HG02678 (cell line): ENCODE results near the gene CDCP2.

ENCODE experiments used
- ATAC-seq: cut with Tn5 transposase; IDR thresholded peaks from one replicate; pipeline ENCODE4 v1.9.1; 2021; ENCODE audit warnings: mild to moderate bottlenecking, moderate library complexity; ENCODE audit not compliant: unreplicated experiment

CDCP2 gene

DNA sequence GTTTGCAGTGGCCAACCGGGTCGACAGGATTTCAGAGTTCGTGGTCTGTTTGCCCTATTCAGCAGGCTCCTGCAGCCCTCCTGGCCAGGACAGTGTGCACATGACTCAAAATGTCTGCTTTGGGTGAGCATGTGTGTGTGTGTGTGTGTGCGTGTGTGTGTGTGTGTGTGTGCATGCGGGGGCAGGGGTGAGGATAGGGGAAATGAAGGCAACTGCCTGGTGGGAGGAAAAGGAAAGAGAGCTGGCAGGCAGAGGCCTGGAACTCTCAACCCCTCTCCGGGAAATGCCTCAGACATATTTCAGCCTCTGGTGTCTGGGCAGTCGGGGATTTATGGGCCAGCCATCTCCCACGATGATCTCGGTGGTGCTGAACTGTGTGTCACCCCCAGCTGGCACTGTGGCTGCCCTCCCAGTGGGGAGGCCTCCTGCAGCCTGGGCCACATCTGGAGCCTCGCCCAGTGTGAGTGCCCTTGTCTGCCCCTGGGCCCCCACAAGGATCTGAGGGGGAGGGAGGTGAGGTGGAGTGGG is 15.2 kb downstream of the CDCP2 start:
- no peak for ATAC-seq

DNA sequence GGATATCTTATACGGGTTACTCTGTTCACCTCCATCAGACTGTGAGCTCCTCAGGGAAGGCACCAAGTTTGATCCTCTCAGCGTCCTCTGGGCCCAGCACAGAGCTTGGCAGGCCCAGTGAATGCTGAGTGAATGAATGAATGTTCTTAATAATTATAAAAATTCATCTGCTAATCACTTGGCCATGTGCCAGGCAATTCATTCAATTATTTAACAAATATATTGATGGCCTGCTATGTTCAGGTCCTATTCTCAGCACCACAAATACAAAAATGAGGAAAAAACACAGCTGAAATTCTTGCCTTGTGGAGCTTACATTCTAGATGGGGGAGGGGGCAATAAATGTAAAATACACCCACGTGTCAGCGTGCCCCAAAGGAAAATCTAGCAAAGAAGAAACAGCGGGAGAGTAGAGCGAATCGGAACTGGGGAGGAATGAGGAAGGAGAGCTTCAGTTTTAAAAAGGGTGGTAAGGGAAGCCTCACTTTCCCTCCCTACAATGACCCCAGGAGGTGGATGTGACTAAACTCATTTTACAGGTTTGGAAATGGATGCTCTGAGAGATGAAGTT is 15.8 kb downstream of the CDCP2 start:
- no peak for ATAC-seq

DNA sequence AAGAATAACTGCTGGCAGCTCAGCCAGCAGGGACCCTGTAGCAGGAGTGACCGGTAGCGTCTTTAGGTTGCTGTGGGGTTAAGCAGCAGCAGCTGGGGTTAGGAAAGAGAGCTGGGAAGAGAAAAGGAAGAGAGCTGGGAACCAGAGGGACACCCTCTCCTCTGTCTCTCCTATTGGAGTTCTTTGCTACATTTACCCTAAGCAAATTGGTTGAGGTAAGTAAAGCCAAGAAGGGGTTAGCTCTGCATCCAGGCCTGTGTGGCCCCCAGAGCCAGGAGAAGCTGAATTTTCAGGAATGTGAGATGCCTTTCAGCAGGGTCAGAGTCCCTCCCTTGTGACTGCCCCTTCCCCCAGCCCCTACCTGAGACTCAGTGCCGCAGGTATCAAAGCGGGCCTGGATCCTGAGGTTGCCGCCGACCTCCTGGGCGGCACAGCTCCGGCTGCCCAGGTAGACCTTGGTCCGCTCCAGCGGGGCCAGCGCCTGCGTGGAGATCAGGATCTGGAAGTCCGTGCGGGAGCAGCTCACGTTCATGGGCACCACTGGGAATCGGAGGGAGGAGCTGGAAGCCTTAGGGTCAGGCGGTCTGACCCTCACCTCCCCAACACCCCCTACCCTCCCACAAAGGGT is 16.4 kb downstream of the CDCP2 start:
- ATAC-seq, result no peak

DNA sequence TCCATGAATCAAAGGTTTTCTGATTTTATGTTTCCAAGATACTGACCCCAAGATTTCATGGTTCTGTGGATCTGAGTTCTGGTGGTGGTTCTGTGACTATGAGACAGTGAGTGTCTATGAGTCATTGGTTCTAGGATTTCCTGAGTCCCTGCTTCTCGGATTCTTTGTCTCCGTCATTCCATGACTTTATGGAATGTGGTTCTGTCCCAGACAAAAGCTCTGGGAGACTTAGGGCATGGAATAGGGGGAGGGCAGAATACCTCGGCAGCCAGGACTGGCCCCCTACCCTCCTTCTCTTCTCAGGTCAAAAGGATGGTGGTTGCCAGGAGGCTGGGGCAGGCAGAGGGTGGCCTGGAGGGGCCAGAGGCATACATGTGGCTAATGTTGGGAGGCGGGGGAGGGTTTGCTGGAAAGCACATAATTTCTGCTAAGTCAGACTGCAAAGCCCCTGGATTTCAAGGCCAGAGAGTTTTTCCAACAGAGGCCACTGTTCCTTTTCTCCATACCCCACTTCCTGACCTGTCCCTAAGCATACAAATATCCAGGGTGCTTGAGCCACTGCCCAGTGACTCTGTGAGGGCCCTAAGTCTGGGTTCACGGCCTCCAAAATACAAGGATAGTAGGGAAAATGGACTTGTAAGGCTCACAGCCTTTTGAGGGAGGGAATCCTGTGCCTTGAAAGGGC is 17.2 kb downstream of the CDCP2 start:
- ATAC-seq, result no peak

DNA sequence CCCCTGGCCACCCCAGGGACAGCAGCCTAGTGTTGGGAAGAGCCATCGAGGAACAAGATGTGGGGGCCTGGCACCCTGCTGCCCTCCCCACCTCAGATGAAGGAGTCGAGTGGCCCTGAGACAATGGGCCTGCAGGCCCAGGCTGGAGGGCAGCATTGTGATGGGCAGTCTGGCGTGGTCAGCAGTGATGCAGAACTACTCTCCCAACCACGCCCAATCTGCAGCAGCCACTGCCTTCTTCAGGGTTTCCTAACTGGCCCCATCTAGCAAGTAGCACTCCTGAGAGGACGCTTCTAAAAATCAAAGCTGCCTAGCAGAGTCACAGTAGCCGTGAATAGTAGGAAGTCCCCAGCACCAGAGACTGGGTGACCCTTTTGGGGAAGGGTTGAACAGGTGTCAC is 18.5 kb downstream of the CDCP2 start:
- no peak for ATAC-seq

DNA sequence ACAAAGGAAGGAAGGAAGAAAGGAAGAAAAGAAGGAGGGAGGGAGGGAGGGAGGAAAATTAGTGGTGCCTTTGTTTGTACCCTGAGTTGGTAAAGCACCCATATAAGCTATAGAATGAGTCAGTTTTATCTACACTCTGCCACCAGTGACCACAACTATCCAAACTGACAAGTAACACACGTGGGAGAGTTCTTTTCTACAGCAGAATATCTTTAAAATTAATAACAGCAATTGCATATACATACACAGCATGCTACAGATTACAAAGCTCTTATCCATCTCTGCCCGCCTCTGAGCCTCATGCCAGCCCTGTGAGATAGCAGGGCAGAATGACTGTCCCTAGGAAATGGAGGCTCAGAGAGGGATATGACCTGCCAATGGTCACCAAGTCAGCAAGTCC is 20.3 kb downstream of the CDCP2 start:
- no peak for ATAC-seq

DNA sequence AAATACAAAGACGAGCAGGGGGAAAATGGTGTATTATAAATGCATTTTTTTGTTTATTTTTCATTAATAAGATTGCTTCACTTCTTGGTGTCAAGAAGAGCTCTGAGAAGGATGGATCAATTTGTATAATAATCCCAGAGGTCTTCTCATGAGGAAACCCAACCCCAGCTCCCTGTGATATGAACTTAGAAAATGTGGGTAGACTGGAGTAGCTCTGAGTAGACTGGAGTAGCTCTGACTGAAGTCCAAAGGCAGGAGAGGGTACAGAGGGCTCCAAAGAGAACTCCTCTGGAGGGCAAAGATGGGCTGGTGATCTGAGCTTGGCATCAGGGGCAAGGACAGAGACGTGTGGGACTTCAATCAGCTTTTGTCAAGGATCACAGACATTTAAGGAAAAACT is 21.4 kb downstream of the CDCP2 start:
- ATAC-seq, result no peak

DNA sequence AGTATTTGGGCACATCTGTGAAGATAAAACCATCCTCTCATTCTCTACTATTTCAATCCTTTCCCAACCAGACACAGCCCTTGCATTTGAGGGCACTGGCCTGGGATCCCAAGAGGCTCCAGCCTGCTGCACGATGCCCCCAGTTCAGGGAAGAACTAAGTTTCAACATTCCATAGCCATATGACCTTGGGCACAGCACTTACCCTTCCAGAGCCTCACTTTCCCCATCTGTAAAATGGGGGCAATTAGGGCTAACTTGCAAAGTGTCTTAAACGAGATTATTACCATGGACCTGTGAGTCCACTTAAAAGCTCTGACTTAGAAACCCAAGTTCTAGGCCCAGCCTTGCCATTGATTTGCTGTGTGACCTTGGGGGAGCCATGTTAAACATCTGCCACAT is 22.9 kb downstream of the CDCP2 start:
- no peak for ATAC-seq

DNA sequence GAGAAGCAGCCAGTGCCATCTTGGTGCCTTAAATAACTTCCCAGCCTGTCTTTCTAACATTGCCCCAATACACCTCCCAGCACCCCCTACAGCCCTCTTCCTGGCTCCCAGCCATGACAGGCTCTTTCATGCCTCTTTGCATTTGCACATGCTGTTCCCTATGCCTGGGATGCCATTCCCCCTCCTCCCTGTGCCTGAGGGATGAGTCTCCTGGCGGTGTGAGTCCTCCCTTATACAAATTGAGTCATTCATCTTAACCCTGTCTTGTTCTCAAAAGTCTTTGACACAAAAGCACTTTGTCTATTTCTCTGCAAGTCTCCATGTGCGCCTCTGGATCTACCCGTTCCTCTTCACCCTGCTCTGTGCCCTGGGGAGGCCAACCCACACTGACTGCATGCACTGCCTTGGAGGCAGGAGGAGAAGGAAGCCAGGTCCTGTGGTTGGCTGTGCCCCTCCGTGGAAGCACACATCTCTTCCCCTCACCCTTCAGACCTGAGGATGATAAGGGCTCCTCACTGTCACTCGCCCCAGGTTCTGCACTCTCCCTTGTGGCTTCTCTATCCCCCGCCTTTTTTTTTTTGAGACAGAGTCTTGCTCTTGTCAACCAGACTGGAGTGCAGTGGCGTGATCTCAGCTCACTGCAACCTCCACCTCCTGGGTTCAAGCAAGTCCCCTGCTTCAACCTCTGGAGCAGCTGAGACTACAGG is 25.1 kb downstream of the CDCP2 start:
- ATAC-seq, result no peak

DNA sequence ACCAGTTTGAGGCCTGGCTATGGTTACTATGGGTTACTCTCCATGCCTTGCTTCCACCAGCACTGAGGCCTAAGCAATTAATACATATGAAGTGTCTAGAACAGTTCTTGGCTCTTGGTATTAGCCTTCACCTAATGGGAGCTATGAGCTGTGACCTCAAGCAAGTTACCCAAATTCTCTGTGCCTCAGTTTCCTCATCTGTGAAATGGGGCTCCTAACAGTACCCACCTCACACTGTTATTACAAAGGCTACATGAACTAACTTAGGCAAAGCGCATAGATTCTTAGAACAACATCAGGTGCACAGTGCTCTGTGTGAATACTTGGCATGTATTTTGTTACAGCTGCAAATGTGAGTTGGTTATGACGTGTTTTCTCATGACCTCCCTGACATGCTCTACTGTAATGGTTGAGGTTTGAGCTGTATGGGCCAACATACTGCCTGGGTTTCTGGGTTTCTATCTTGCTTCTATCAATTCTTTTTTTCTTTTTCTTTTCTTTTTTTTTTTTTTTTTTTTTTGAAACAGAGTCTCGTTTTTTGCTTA is 26.5 kb downstream of the CDCP2 start:
- no peak for ATAC-seq

DNA sequence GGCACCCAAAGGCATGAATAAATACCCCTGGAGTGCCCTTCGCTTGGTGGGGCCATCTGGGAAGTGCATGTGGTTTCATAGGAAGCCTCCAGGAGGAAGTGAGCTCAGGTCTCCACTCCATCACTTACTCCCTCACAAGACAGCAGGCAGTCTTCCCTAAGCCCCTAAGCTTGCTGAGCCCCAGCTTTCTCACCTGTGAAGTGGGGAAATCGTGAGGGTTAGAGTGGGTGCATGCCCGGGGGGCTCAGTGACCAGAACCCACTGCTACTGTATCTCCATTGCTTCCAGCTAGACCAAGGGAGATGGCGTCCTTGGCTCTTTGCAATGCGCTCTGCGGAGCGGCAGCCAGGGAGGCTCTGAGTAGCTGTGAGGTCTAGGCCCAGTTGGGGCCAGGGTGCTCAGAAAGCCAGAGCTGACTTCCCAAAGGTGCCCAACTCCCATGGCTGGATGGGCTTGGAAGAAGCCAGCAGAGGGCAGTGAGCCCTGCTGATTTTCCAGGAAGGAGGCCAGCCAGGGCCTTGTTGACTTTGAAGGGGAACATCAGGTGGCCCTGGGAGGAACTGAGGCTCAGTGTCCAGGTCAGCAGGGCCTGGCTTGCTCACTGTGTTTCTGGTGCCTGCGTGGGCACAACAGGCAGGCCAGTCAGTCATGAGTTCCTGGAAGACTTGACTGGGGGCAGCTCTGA is 27.3 kb downstream of the CDCP2 start:
- ATAC-seq, result no peak

DNA sequence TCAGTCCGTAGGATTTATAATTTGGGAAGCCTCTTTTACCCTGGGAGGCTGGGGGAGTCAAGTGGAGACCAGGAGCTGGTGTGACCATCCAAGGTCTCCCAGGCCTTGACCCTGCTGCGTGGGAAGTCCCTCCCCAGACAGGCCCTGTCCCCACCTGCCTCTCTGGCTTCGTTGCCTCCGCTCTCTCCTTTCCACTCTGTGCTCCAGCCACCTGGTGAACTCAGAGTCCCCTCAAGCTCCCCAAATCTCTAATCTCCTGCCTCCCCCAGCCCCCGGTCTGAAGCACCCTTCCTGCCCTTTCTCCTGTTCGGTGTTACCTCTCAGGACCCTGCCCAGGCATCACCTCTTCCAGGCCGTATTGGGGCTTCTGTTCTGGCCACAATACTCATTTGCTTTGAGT is 27.9 kb downstream of the CDCP2 start:
- ATAC-seq, result no peak

DNA sequence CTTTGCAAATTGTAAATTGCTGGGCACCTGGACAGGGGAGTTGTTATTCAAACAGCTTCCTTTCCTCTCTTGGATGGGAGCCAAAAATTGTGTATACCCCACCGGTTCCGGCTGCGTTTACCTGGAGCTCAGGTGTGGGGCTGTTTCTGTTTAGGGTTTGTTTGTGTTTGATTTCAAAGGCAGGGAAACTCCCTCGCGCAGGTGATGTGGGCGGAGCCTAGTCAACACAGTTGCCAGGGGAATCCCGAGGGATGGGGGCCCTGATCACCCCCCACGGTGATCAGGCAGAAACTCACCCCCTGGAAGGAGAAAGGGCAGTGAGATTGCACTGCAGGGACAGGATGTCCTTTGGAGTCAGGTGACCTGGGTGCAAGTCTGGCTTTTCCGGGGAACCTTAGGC is 28.3 kb downstream of the CDCP2 start:
- no peak for ATAC-seq

DNA sequence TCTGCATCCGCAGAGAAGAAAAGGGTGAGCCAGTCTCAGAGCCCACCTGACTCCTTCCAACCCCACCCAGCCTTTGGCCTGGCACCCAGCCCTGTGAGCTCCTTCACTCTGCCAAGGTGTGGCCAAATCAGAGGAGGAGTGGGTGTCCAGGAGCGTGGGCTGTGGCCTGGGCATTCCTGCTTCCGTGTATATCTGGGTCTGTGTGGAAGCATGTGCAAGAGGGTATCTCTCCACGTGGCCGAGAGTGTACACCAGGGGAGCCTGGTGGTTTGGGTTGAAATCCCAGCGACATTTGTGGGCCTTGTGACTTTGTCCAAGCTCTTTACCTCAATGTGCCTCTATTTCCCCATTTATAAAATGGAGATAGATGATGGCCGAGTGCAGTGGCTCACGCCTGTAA is 29.8 kb downstream of the CDCP2 start:
- ATAC-seq, result no peak

DNA sequence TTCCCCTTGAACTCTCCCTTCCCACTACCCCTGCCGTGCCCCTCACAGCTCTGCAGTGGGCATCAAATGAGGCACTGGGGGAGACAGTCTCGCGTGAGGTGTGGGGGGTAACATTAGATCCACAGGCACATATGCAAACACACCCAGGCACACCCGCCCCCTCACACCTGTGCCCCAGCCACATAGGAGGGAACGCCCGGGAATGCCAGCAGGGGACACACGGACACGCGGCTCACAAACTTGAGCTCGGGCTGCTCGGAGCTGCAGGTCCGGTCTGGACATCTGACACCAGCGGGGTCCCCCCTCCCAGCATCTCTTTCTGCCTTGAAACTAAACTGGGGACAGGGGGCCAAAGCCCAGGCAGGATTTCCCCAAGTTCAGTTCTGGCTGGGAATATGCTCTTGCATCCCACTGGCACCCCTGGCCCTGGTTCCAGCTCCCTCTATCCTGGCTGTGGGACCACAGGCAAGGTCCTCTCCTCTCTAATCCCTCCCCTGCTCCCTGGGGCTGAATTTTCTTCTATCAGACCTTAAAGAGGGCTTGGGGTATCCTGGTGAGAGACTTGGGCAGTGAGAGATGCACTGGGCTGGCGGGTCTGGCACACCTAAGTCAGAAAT is 30.6 kb downstream of the CDCP2 start:
- no peak for ATAC-seq

DNA sequence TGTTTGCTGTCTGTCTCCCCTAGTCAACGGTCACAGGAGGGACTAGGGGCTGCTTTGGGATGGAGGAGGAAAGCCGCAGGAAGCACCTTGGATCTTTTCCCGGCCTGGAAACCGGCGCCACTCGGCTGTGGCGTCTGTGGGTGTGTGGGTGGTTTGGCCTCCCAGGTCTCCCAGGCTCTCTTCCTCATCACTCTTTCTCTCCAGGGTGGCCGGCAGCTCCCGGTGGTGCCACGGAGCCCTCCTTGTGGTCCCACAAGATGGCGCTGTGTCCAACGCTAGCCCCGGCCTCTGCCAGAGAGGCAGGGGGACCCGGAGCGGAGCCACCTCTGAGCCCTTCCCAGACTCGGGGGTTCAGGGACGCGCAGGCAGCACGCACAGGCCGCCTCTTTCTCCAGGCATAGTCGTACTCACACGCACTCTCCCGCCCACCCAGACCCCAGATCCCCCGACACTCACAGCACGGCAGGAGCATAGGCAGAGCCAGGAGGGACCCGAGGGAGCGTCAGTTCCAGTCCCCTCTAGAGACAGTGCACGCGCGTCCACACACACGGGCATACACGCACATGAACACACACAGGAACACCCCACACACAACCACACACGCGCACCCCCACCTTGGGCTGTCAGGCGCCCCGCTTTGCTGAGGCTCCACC is 31.2 kb downstream of the CDCP2 start:
- no peak for ATAC-seq

DNA sequence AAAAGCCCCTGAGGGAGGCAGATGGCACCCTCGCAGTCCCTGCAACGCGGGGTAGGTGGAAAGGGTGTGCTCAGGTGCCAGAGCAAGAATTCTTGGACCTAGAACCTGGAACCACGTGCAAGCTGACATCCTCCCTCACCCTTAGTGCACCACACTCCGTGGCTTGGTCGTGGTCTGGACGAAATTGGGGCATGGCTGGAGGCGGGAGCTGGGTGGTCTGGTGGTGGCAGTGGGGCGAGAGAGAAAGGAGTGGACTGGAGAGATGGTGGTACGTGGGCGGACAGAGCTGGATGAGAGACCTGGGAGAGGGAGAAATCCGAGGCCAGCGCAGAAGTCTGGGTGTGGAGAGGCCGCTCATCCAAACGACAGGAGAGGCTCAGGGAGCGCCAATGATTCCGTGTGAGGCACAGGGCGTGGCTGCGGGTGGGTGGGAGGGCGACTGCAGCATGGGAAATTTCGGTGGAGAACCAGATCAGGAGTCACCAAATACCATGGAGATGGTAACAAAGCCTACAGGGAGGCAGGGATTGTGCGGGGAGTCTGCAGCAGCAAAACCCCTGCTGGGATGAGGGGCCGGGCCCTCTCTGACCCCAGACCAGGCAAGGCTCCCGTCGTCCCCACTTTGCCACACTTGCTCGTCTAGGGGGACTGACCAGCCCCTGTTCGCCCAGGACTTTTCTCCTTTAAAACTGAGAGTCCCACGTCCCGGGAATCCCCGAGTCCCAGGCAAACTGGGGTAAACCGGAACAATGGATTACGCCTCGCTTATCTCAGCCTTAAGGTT is 31.9 kb downstream of the CDCP2 start:
- ATAC-seq, result no peak

DNA sequence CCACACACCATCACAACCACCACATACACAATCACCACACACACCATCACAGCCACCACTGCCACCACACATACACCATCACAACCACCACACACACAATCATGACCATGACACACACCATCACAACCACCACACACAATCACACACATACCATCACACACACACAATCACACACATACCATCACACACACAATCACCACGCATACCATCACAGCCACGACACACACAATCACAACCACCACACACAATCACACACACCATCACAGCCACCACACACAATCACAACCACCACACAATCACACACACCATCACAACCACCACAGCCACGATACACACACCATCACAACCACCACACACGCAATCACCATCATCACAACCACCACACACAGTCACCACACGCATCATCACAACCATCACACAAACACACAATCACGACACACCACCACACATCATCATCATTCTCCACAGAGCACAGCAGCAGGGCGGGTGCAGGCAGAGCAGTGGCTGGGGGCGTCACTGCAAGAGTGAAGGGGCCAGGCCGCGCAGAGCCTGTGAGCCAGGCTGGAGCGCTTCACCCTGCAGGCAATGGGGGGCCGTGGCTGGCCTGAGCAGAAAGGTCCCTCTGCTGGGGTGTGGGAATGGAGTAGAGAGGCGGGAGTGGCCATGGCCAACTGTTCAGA is 32.6 kb downstream of the CDCP2 start:
- no peak for ATAC-seq

DNA sequence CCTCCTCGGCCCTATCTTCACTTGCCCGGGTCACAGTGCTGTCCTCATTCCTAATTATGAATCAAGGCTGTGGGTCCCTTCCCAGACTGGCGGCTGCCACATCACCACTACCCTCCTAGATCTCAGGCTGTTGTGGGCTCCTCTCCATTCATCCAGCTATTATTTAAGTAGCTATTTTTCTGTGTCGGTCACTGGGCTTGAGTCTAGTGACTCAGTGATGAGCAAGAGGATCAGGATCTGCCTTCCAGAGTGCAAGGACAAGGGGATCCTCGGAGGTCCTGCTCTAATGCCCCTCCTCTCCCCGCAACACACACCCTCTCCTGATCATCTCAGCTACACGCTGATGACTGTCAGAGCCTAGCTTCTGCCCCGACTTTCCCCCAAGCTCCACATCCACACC is 34.1 kb downstream of the CDCP2 start:
- ATAC-seq, result no peak
